PC-3 (cell line): ENCODE measurements around the gene SYK. TPM values are rescaled to one million over a fixed set of nuclear protein-coding genes. Genes with fewer than 3 reads are reported as not detected.
A peak's percentile ranks its signal among the peaks of the same experiment; 100 is the strongest.

Source experiments
- ATAC-seq: fragments of 200-7000 bp; cut with Tn5 transposase; 2 replicates; pipeline ENCODE4 v1.9.1; 2020; ENCODE audit warnings: mild to moderate bottlenecking, moderate library complexity
- BruUV-seq: library from RNA; stranded (reverse); fragments of 400-500 nt; replicated peaks from 2 replicates; lab custom pipeline; 2021; lab: Mats Ljungman, UMichigan
- CTCF ChIA-PET: fragments of 300-600 bp; sonication (Branson Sonifier 250); formaldehyde crosslinking; loops from one replicate; lab custom pipeline; 2022; ENCODE audit warnings: antibody characterized with exemption; lab: Charles Lee
- POLR2A ChIA-PET: fragments of 300-600 bp; sonication (Branson Sonifier 250); formaldehyde crosslinking; loops from one replicate; lab custom pipeline; 2022; ENCODE audit warnings: antibody characterized with exemption; ENCODE audit not compliant: unreplicated experiment; lab: Charles Lee
- DNase-seq: peaks from one replicate; pipeline ENCODE4 v3.0.0-alpha.2; 2015
- H2AFZ ChIP-seq: fragments of 300-600 bp; sonication (generic); 2 replicates; pipeline ENCODE4 v1.6.0; 2016; ENCODE audit warnings: antibody characterized with exemption, low read length
- H3F3A ChIP-seq: fragments of 300-600 bp; sonication (generic); one replicate; pipeline ENCODE4 v1.6.0; 2017; ENCODE audit warnings: antibody characterized with exemption, low read length, control low read depth, mild to moderate bottlenecking; ENCODE audit not compliant: unreplicated experiment
- H3K27ac ChIP-seq: fragments of 300-600 bp; sonication (generic); 2 replicates; pipeline ENCODE4 v1.5.1; 2016; ENCODE audit warnings: mild to moderate bottlenecking, low read length
- H3K27me3 ChIP-seq: fragments of 300-600 bp; sonication (generic); 2 replicates; pipeline ENCODE4 v1.6.1; 2016; ENCODE audit warnings: low read length, mixed read lengths
- H3K36me3 ChIP-seq: fragments of 300-600 bp; sonication (generic); 2 replicates; pipeline ENCODE4 v1.6.1; 2016; ENCODE audit warnings: low read depth, mixed run types, low read length, mixed read lengths
- H3K4me1 ChIP-seq: fragments of 300-600 bp; sonication (generic); 2 replicates; pipeline ENCODE4 v1.5.1; 2016; ENCODE audit warnings: low read length; ENCODE audit not compliant: insufficient read depth
- H3K4me2 ChIP-seq: fragments of 300-600 bp; sonication (generic); 2 replicates; pipeline ENCODE4 v1.6.0; 2016; ENCODE audit warnings: low read length
- H3K4me3 ChIP-seq: fragments of 300-600 bp; sonication (generic); 2 replicates; pipeline ENCODE4 v1.5.1; 2016; ENCODE audit warnings: mild to moderate bottlenecking, low read length, mixed read lengths
- H3K79me2 ChIP-seq: fragments of 300-600 bp; sonication (generic); 2 replicates; pipeline ENCODE4 v1.6.1; 2017; ENCODE audit warnings: low read length, mixed read lengths
- H3K9ac ChIP-seq: fragments of 300-600 bp; sonication (generic); 2 replicates; pipeline ENCODE4 v1.6.0; 2016; ENCODE audit warnings: mild to moderate bottlenecking, low read length
- H3K9me2 ChIP-seq: fragments of 300-600 bp; sonication (generic); replicated peaks from 2 replicates; pipeline ENCODE4 v1.6.1; 2016; ENCODE audit warnings: mixed run types, low read length, mixed read lengths
- H3K9me3 ChIP-seq: fragments of 300-600 bp; sonication (generic); 2 replicates; pipeline ENCODE4 v1.6.1; 2016; ENCODE audit warnings: low read length, mixed read lengths
- H4K20me1 ChIP-seq: fragments of 300-600 bp; sonication (generic); 2 replicates; pipeline ENCODE4 v1.6.1; 2016; ENCODE audit warnings: low read length, mixed read lengths
- CTCF ChIP-seq: fragments of 300-600 bp; sonication (generic); conservative IDR thresholded peaks from 2 replicates; pipeline ENCODE4 v1.5.1; 2017; ENCODE audit warnings: antibody characterized with exemption, low read depth, mild to moderate bottlenecking, low read length
- EZH2 ChIP-seq: fragments of 300-600 bp; sonication (generic); IDR thresholded peaks from one replicate; pipeline ENCODE4 v1.6.1; 2017; ENCODE audit warnings: antibody characterized with exemption, mild to moderate bottlenecking, low read length; ENCODE audit not compliant: unreplicated experiment
- EZH2phosphoT487 ChIP-seq: fragments of 300-600 bp; sonication (generic); IDR thresholded peaks from 2 replicates; pipeline ENCODE4 v1.6.1; 2018; ENCODE audit warnings: mild to moderate bottlenecking, antibody characterized with exemption, low read length, borderline replicate concordance
- intact Hi-C: fragments of 100-400 bp; cut with micrococcal nuclease; formaldehyde crosslinking; loops from 2 replicates; pipeline ENCODE4 v1.9.0; 2023
- total RNA-seq: library from RNA; depleted of rRNA; stranded (reverse); fragments of >200 nt; gene quantifications from 2 replicates; pipeline ENCODE4 v1.2.3, GENCODE V29; 2014

The SYK gene
- total RNA-seq, 1 experiment from 2014 or later, result 12.9 TPM

GRCh38 chr9:90774071-90774470, 27.5 kb upstream of the SYK start:
- H3K9me3 ChIP-seq, result no peaks in the 10 kb centered on the region
- DNase-seq, result no peak
- BruUV-seq, result no TSS peak
- CTCF ChIA-PET, result no interaction called here
- no peaks in the 10 kb centered on the region for H3K9me2 ChIP-seq
- H4K20me1 ChIP-seq, result no peaks in the 10 kb centered on the region
- H3K27me3 ChIP-seq, result 0 out of 2 replicates have a peak, but pooled peaks cover 3% of the 10 kb centered on the region
- no peak overlapping the region for H3K9ac ChIP-seq
- H2AFZ ChIP-seq, result no peak overlapping the region
- TF ChIP-seq EZH2 (no peak), CTCF (no peak), EZH2phosphoT487 (no peak)
- H3K36me3 ChIP-seq, result no peaks in the 10 kb centered on the region
- intact Hi-C loops, result loop anchor here (1.0 kb wide), 1 partner anchor 97 kb away; no protein-coding TSS in a partner anchor
- no peak for ATAC-seq
- POLR2A ChIA-PET, result no interaction called here
- no peaks in the 10 kb centered on the region for H3F3A ChIP-seq
- no peak overlapping the region for H3K4me2 ChIP-seq
- no peak overlapping the region for H3K27ac ChIP-seq
- H3K4me3 ChIP-seq, result no peak overlapping the region
- no peaks in the 10 kb centered on the region for H3K79me2 ChIP-seq
- H3K4me1 ChIP-seq, result no peaks in the 10 kb centered on the region

- DNase-seq, result peak; percentile 4
- Histone ChIP-seq H3K4me1 (no peaks in the 10 kb centered on the region), H3K9me3 (no peaks in the 10 kb centered on the region), H3K4me3 (no peak overlapping the region), H3K27me3 (0 out of 2 replicates have a peak, but pooled peaks cover 3% of the 10 kb centered on the region), H3K27ac (no peak overlapping the region), H3F3A (no peaks in the 10 kb centered on the region), H3K4me2 (no peak overlapping the region), H3K79me2 (no peaks in the 10 kb centered on the region), H2AFZ (no peak overlapping the region), H3K9me2 (no peaks in the 10 kb centered on the region), H3K9ac (no peak overlapping the region), H4K20me1 (no peaks in the 10 kb centered on the region), H3K36me3 (no peaks in the 10 kb centered on the region)
- ATAC-seq, result no peak
- ChIA-PET POLR2A (no interaction called here), CTCF (no interaction called here)
- intact Hi-C loops, result loop anchor here (1.0 kb wide), 1 partner anchor 97 kb away; no protein-coding TSS in a partner anchor
- TF ChIP-seq CTCF (no peak), EZH2phosphoT487 (no peak), EZH2 (no peak)
- no TSS peak for BruUV-seq
Measured at GRCh38 chr9:90774682-90775081, 26.9 kb upstream of the SYK start.

DNA sequence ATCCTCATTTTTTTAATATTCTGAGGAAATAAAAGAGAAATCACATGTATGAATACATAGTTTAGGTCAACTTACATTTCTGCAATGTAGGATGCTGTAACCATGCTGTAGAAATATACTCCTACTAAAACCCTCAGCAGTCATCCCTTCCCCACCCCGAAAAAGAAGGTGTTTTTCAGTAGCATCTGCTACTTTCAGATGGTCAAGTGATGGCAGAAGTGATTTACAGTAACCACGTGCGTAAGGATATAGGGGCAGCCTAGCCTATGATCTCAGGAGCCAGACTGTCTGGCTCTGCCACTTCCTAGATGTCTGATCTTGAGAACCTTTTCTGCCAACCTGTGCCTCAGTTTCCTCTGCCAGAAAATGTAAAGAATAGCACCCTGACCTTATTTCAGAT, 26.0 kb upstream of the SYK start:
- H3K36me3 ChIP-seq, result no peaks in the 10 kb centered on the region
- ATAC-seq, result no peak
- no peaks in the 10 kb centered on the region for H3K9me3 ChIP-seq
- H3K4me1 ChIP-seq, result no peaks in the 10 kb centered on the region
- H3F3A ChIP-seq, result no peaks in the 10 kb centered on the region
- H3K9me2 ChIP-seq, result no peaks in the 10 kb centered on the region
- ChIA-PET POLR2A (no interaction called here), CTCF (no interaction called here)
- no peak overlapping the region for H3K4me3 ChIP-seq
- H3K9ac ChIP-seq, result no peak overlapping the region
- no peak overlapping the region for H2AFZ ChIP-seq
- DNase-seq, result no peak
- H3K27ac ChIP-seq, result no peak overlapping the region
- BruUV-seq, result no TSS peak
- H3K79me2 ChIP-seq, result no peaks in the 10 kb centered on the region
- H3K4me2 ChIP-seq, result no peak overlapping the region
- no peaks in the 10 kb centered on the region for H4K20me1 ChIP-seq
- intact Hi-C loops, result no loop called here
- H3K27me3 ChIP-seq, result 0 out of 2 replicates have a peak, but pooled peaks cover 3% of the 10 kb centered on the region
- no peak for TF ChIP-seq EZH2
- TF ChIP-seq CTCF, result no peak
- TF ChIP-seq EZH2phosphoT487, result no peak
